GM12865 (cell line): ENCODE measurements around the gene MARS1.
"Not testable (repeated sequence)": the region's sequence is repeated elsewhere in the genome, so short reads cannot be mapped to it uniquely, and the experiment has no call there.

Experiments
- DNase-seq: peaks from one replicate; pipeline ENCODE4 v3.0.0; 2010; ENCODE audit warnings: low read depth
- H3K4me3 ChIP-seq: 2 replicates; pipeline ENCODE4 v1.5.1; 2011; ENCODE audit warnings: mild to moderate bottlenecking, low read depth, low read length, control low read depth
- CTCF ChIP-seq: IDR thresholded peaks from 2 replicates; pipeline ENCODE4 v1.5.1; 2011; ENCODE audit warnings: low read length, control low read depth, low read depth, inconsistent platforms; ENCODE audit not compliant: insufficient read depth; ENCODE audit errors: missing control alignments

The MARS1 gene

GRCh38 chr12:57515934-57516541 is 28.2 kb downstream of the MARS1 start:
- DNase-seq, result no peak
- H3K4me3 ChIP-seq, result no peak overlapping the region
- TF ChIP-seq CTCF, result no peak

DNA sequence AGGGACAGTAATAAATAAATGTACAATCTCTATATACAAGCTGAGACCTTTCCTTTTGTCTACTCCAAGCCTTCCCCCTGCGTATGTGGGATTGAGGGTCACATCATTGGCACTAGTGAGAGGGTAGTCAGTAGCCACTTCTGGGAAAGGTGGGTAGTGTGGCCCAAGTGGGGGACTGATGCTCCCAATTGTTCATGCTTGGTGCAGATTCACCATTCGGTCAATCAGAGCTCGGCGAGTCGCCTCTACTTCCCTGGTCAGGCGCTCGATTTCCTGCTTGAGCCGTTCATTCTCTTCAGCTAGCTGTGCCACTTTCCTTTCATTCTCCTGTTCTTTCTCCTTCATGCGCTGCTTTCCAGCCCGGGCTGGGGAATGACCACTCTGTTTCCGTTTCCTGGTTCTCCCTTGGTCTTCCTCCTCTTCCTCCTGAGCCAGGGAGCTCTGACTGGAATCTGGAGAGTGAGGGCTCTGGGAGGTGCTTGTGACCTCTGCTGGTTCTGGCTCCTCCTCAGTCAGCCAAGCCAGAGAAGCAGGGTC is 28.8 kb downstream of the MARS1 start:
- TF ChIP-seq CTCF, result no peak
- no peak overlapping the region for H3K4me3 ChIP-seq
- DNase-seq, result no peak

GRCh38 chr12:57517187-57517586 is 29.3 kb downstream of the MARS1 start:
- no peak overlapping the region for H3K4me3 ChIP-seq
- no peak for TF ChIP-seq CTCF
- DNase-seq, result no peak

DNA sequence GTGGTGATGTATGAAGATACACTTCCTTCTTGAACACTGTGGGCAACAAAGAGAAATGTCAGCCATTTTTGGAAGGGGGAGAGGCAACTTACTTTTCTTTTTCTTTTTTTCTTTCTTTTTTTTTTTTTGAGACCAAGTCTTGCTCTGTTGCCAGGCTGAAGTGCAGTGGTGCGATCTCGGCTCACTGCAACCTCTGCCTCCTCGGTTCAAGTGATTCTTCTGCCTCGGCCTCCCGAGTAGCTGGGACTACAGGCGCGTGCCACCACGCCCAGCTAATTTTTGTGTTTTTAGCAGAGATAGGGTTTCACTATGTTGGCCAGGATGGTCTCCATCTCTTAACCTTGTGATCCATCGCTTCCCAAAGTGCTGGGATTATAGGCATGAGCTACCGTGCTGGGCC is 29.9 kb downstream of the MARS1 start:
- DNase-seq, H3K4me3 ChIP-seq: not testable (repeated sequence)

DNA sequence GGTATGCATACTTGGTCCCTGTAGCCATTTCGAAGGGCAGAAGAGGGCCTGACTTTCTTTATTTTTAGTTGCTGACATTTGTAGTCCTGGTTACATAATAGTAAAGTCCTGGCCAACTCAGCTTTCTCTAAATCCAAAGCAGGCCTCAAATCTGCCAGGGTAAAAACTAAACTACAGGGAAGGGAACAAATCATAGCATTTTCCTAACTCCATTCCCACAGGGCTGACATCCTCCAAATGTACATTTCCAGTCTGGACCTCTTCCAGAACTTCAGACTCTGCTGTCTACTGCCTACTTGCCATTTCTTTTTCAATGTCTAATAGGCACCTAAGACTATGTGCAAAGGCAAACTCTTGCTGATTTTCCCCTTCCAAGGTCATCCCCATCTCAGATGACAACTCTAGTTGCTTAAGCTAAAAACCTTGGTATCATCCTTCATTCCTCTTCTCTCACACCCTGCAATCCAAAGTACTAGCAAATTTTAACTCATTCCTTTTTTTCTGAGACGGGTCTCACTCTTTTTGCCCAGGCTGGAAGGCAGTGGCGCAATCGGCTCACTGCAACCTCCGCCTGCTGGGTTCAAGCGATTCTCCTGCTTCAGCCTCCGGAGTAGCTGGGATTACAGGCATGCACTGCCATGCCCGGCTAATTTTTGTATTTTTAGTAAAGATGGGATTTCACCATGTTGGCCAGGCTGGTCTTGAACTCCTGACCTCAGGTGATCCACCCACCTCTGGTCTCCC is 30.5 kb downstream of the MARS1 start:
- DNase-seq, result no peak
- no peak overlapping the region; the same call in 1 of the 2 replicates for H3K4me3 ChIP-seq
- no peak for TF ChIP-seq CTCF

DNA sequence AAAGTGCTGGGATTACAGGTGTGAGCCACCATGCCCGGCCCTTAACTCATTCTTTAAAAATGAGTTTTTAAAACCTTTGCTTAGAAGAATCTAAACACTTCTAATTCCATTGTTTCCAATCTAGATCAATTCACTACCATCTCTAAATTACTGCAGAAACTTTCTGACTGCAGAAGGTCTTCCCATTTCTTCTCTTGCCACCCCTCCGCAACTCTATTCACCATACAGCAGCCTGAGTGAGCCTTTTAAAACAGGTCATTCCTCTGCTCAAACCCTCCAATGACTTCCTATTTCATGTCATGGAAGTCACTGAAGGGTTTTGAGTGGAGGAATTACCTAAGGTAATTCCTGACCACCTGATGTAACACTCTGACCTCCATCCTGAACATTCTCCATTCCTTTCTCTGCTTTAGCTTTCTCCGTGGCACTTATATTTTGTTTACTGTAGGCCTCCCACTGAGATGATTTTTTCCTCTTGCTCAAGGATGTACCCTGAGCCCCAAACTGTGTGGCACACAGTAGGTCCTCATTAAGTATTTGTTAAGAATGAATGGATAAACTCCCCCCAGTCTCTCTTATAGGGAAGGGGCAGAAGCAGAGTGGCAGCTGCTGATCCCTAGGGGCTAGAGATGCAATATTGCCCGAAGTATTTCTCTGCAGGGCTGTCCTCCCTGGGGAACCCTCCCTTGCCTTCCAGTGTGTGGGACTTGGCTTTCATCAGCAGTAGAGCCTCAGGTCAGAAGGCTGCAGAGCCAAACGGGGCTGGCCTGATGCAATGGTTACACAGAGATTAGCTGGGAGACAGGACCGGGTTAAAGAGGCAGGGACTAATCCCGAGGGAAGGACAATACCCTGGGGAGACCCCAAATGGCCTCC is 31.3 kb downstream of the MARS1 start:
- no peak for DNase-seq
- H3K4me3 ChIP-seq, result peak overlapping the region; percentile 74
- TF ChIP-seq CTCF, result no peak

DNA sequence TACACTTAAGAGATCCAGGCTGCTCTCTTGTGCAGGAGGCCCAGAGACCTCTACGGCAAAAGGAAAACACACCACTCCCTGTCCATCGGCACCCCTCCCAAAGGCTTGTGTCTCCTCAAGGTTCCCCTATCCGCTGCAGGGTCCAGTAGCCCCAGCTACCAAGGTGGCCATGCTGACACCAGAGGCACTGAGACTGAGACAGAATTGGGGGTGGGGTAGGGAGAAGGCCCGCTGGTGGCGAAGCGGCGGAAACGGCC is 31.9 kb downstream of the MARS1 start:
- TF ChIP-seq CTCF, result no peak
- DNase-seq, result peak; percentile 72
- H3K4me3 ChIP-seq, result peak overlapping the region; percentile 74
